A549 (cell line): Measurements from ENCODE around the gene NKG7. TPM values are rescaled to one million over a fixed set of nuclear protein-coding genes. Genes with fewer than 3 reads are reported as not detected.

Source experiments
- ATAC-seq, 2 experiments: fragments of 200-7000 bp in 1 of 2; fragments of >200 bp in 1 of 2; cut with Nextera tagmentation in 1 of 2; cut with Tn5 transposase in 1 of 2; 3 replicates each; pipeline versions ENCODE4 v1.8.0 to v1.9.1; 2018 to 2020; ENCODE audit warnings: mild to moderate bottlenecking in 1 of 2, moderate library complexity in 1 of 2
- CTCF ChIA-PET: fragments of 300-600 bp; sonication (Branson Sonifier 250); formaldehyde crosslinking; extraction: SDS; loops from one replicate; lab custom pipeline; 2021; ENCODE audit warnings: antibody characterized with exemption, inconsistent platforms; lab: Yijun Ruan, JAX
- POLR2A ChIA-PET: fragments of 350-600 bp; formaldehyde crosslinking; extraction: SDS; loops from one replicate; lab custom pipeline; 2021; ENCODE audit warnings: antibody characterized with exemption, inconsistent platforms; lab: Yijun Ruan, JAX
- DNase-seq, 2 experiments: peaks; one replicate each; pipeline versions ENCODE4 v3.0.0 to v3.0.0-alpha.2; 2011 to 2016; ENCODE audit warnings: low read depth in 1 of 2, low spot score in 1 of 2
- FAIRE-seq: peaks from 2 replicates; lab custom pipeline; 2011; peaks lifted over from hg19 to GRCh38; lab: Jason Lieb, UNC
- H3K27ac ChIP-seq, 2 experiments: fragments of >200 bp; sonication (Bioruptor Twin); formaldehyde crosslinking; 3 replicates each; pipeline ENCODE4 v1.5.1; 2016 to 2017
- H3K4me1 ChIP-seq: fragments of >200 bp; sonication (Bioruptor Twin); formaldehyde crosslinking; 3 replicates; pipeline ENCODE4 v1.6.1; 2016
- H3K4me2 ChIP-seq: fragments of >200 bp; sonication (Bioruptor Twin); formaldehyde crosslinking; 3 replicates; pipeline ENCODE4 v1.6.1; 2016
- H3K4me3 ChIP-seq: fragments of >200 bp; sonication (Bioruptor Twin); formaldehyde crosslinking; 3 replicates; pipeline ENCODE4 v1.5.1; 2016
- H3K9me3 ChIP-seq: fragments of >200 bp; sonication (Bioruptor Twin); formaldehyde crosslinking; 3 replicates; pipeline ENCODE4 v1.6.1; 2016
- BHLHE40 ChIP-seq: IDR thresholded peaks from 2 replicates; pipeline ENCODE4 v1.6.1; 2012; ENCODE audit warnings: low read depth, low read length, inconsistent platforms
- CEBPB ChIP-seq, 2 experiments: fragments of >200 bp in 1 of 2; sonication (Bioruptor Twin) in 1 of 2; formaldehyde crosslinking in 1 of 2; IDR thresholded peaks; 2 replicates each; pipeline ENCODE4 v1.6.1; 2012 to 2016
- CHD2 ChIP-seq: fragments of 150-350 bp; IDR thresholded peaks from 2 replicates; pipeline ENCODE4 v1.6.1; 2014; ENCODE audit warnings: low read length; ENCODE audit not compliant: partially characterized antibody
- CHD4 ChIP-seq: fragments of 200-600 bp; sonication (generic); IDR thresholded peaks from 2 replicates; pipeline ENCODE4 v1.6.1; 2016; ENCODE audit warnings: antibody characterized with exemption, mild to moderate bottlenecking, borderline replicate concordance
- CTCF ChIP-seq: fragments of >200 bp; sonication (Bioruptor Twin); formaldehyde crosslinking; IDR thresholded peaks from 3 replicates; pipeline ENCODE4 v1.5.1; 2016
- E2F6 ChIP-seq: IDR thresholded peaks from 2 replicates; pipeline ENCODE4 v1.6.1; 2012; ENCODE audit warnings: low read depth, borderline replicate concordance
- EHF ChIP-seq: fragments of 250-450 bp; sonication (Bioruptor Pico); IDR thresholded peaks from 2 replicates; pipeline ENCODE4 v1.5.0; 2020; ENCODE audit warnings: mild to moderate bottlenecking
- ELK1 ChIP-seq: fragments of 150-350 bp; IDR thresholded peaks from 2 replicates; pipeline ENCODE4 v1.6.1; 2014; ENCODE audit warnings: low read depth, mild to moderate bottlenecking, low read length
- ESRRA ChIP-seq: fragments of 150-350 bp; IDR thresholded peaks from 2 replicates; pipeline ENCODE4 v1.6.1; 2014; ENCODE audit warnings: mild to moderate bottlenecking, low read length, borderline replicate concordance
- HEYL ChIP-seq: fragments of 250-450 bp; sonication (Bioruptor Pico); IDR thresholded peaks from 2 replicates; pipeline ENCODE4 v1.8.0; 2021; ENCODE audit warnings: mild to moderate bottlenecking, moderate library complexity
- HOXA7 ChIP-seq: fragments of 250-450 bp; sonication (Bioruptor Pico); IDR thresholded peaks from 2 replicates; pipeline ENCODE4 v1.5.0; 2020; ENCODE audit warnings: mild to moderate bottlenecking, moderate library complexity
- MAX ChIP-seq: IDR thresholded peaks from 2 replicates; pipeline ENCODE4 v1.6.1; 2012
- MAZ ChIP-seq: fragments of 150-350 bp; IDR thresholded peaks from 2 replicates; pipeline ENCODE4 v1.6.1; 2014; ENCODE audit warnings: antibody characterized with exemption, low read depth, low read length, borderline replicate concordance
- NFE2L2 ChIP-seq: fragments of 150-350 bp; conservative IDR thresholded peaks from 2 replicates; pipeline ENCODE4 v1.6.1; 2014; ENCODE audit warnings: low read length
- NPAS2 ChIP-seq: fragments of 250-450 bp; sonication (Bioruptor Pico); IDR thresholded peaks from 2 replicates; pipeline ENCODE4 v1.8.0; 2022; ENCODE audit warnings: mild to moderate bottlenecking, moderate library complexity, borderline replicate concordance
- NR3C1 ChIP-seq: fragments of >200 bp; sonication (Bioruptor Twin); formaldehyde crosslinking; IDR thresholded peaks from 3 replicates; pipeline ENCODE4 v1.6.1; 2017
- RARB ChIP-seq: fragments of 250-450 bp; sonication (Bioruptor Pico); IDR thresholded peaks from 2 replicates; pipeline ENCODE4 v1.8.0; 2021; ENCODE audit warnings: mild to moderate bottlenecking, moderate library complexity
- RNF2 ChIP-seq: fragments of 200-600 bp; sonication (generic); IDR thresholded peaks from 2 replicates; pipeline ENCODE4 v1.6.1; 2016; ENCODE audit warnings: low read depth, mild to moderate bottlenecking, antibody characterized with exemption, moderate library complexity, borderline replicate concordance
- TFCP2L1 ChIP-seq: fragments of 250-450 bp; sonication (Bioruptor Pico); IDR thresholded peaks from 2 replicates; pipeline ENCODE4 v1.5.0; 2021; ENCODE audit warnings: mild to moderate bottlenecking
- ZFP36 ChIP-seq: fragments of 450-650 bp; IDR thresholded peaks from 2 replicates; pipeline ENCODE4 v1.6.1; 2014; ENCODE audit warnings: borderline replicate concordance; ENCODE audit not compliant: partially characterized antibody
- ZSCAN20 ChIP-seq: fragments of 250-450 bp; sonication (Bioruptor Pico); IDR thresholded peaks from 2 replicates; pipeline ENCODE4 v1.8.0; 2022; ENCODE audit warnings: mild to moderate bottlenecking, moderate library complexity
- WGBS: methylation state at CpG from one replicate; pipeline ENCODE4 v1.1.6; 2017; ENCODE audit errors: missing lambda C conversion rate; 5-methylcytosine and 5-hydroxymethylcytosine counted together
- polyA plus RNA-seq, 4 experiments: library from polyadenylated mRNA; depleted of rRNA in 3 of 4; stranded (reverse); fragments of >200 nt; fragmentation: RNase III in 1 of 4; extraction: RNeasy Plus Mini Kit Qiagen cat#74134 plus additional on column Dnase treatment in 1 of 4; gene quantifications; 2 replicates in 3 of 4; 3 replicates in 1 of 4; pipeline ENCODE4 v1.2.3, GENCODE V29; 2011 to 2017

Gene NKG7
- polyA plus RNA-seq, 2 of the 4 experiments (the other 2 are of a cell fraction): not detected

- TF ChIP-seq BHLHE40: no peak
- no peak for TF ChIP-seq CHD2
- TF ChIP-seq NPAS2 (CRISPR knock-in tag): no peak
- TF ChIP-seq HOXA7 (CRISPR knock-in tag): no peak
- no peak for TF ChIP-seq MAZ
- TF ChIP-seq CHD4: no peak
Measured at GRCh38 chr19:51347209-51347928, 25.1 kb downstream of the NKG7 start (continued).

- ChIA-PET CTCF (interaction anchor here (1.2 to 1.7 kb wide), 2 partner anchors 16 to 26 kb away, joined by 3 to 5 read pairs; partner anchors contain the start of gene NKG7), POLR2A (no interaction called here)
- 91% methylated on average over 17 of the region's 17 CpGs for WGBS
Measured at GRCh38 chr19:51346742-51347141, 25.7 kb downstream of the NKG7 start.

GRCh38 chr19:51345076-51345620, 27.3 kb downstream of the NKG7 start:
- H3K4me2 ChIP-seq: no peak overlapping the region
- POLR2A ChIA-PET: no interaction called here
- no peaks in the 10 kb centered on the region for H3K9me3 ChIP-seq
- no peak for FAIRE-seq
- H3K4me1 ChIP-seq: peaks cover 47% of the 10 kb centered on the region
- WGBS: 98% methylated on average over 9 of the region's 9 CpGs
- no peak for TF ChIP-seq NR3C1
- TF ChIP-seq ESRRA: no peak
- no peak for TF ChIP-seq CHD4
- no peak for TF ChIP-seq ELK1
- TF ChIP-seq RNF2: no peak
- no peak for TF ChIP-seq TFCP2L1 (CRISPR knock-in tag)
- TF ChIP-seq E2F6: no peak
- no peak for TF ChIP-seq BHLHE40
- TF ChIP-seq CTCF: no peak
- no peak for TF ChIP-seq ZSCAN20
- no peak for TF ChIP-seq HEYL (CRISPR knock-in tag)
- no peak for TF ChIP-seq ZFP36
- TF ChIP-seq MAX: no peak
- no peak for TF ChIP-seq CEBPB (IDR thresholded peaks at IDR 0.05)
- no peak for DNase-seq
- CTCF ChIA-PET: interaction anchor here (0.8 to 1.1 kb wide), 4 partner anchors 21 to 316 kb away, joined by 3 to 4 read pairs (median 3); partner anchors contain the start of gene ETFB
- ATAC-seq: no peak
- no peak overlapping the region for H3K4me3 ChIP-seq
- H3K27ac ChIP-seq: no peak overlapping the region

More at GRCh38 chr19:51346742-51347141, 25.7 kb downstream of the NKG7 start:
- H3K4me1 ChIP-seq: peaks cover 48% of the 10 kb centered on the region
- H3K4me3 ChIP-seq: no peak overlapping the region
- DNase-seq (no peak), FAIRE-seq (no peak), ATAC-seq (no peak)
- no peak for TF ChIP-seq CHD4
- TF ChIP-seq EHF (CRISPR knock-in tag): no peak
- no peak for TF ChIP-seq MAX
- TF ChIP-seq RARB (CRISPR knock-in tag): no peak
- no peak for TF ChIP-seq HEYL (CRISPR knock-in tag)
- no peak for TF ChIP-seq ZFP36
- no peak for TF ChIP-seq MAZ
- TF ChIP-seq NFE2L2: no peak
- H3K9me3 ChIP-seq: no peaks in the 10 kb centered on the region
- no peak overlapping the region for H3K4me2 ChIP-seq
- no peak overlapping the region; a peak in 1 of 6 replicates for H3K27ac ChIP-seq
